K562 (cell line): Measurements from ENCODE around the gene AKAP14. TPM values are rescaled to one million over a fixed set of nuclear protein-coding genes. Genes with fewer than 3 reads are reported as not detected.

ENCODE experiments used
- ATAC-seq: fragments of 200-7000 bp; cut with Tn5 transposase; 3 replicates; pipeline ENCODE4 v1.9.1; 2020; ENCODE audit warnings: moderate library complexity
- BruUV-seq: library from RNA; stranded (reverse); fragments of 400-500 nt; replicated peaks from 2 replicates; lab custom pipeline; 2021; lab: Mats Ljungman, UMichigan
- CTCF ChIA-PET: fragments of 300-600 bp; formaldehyde crosslinking; extraction: SDS; loops from one replicate; lab custom pipeline; 2021; ENCODE audit warnings: low intra/inter-chr PET ratio; lab: Yijun Ruan, JAX
- POLR2A ChIA-PET: fragments of 300-600, 350-650 bp; sonication (Branson Sonifier 250); formaldehyde crosslinking; extraction: SDS; loops from one replicate; lab custom pipeline; 2021; ENCODE audit warnings: antibody characterized with exemption, inconsistent platforms; lab: Yijun Ruan, JAX
- DNase-seq, 4 experiments: peaks; one replicate each; pipeline versions ENCODE4 v3.0.0 to v3.0.0-alpha.2; 2011 to 2018; ENCODE audit warnings: low spot score in 3 of 4, mixed read lengths in 3 of 4; ENCODE audit errors: extremely low read depth in 1 of 4
- FAIRE-seq: peaks from 2 replicates; lab custom pipeline; 2011; peaks lifted over from hg19 to GRCh38; lab: Jason Lieb, UNC
- H2AFZ ChIP-seq: 2 replicates; pipeline ENCODE4 v1.6.0; 2011; ENCODE audit warnings: low read depth, low read length, control low read depth, inconsistent platforms
- H3K27ac ChIP-seq: fragments of 200-600 bp; 3 replicates; pipeline ENCODE4 v1.8.0; 2011; ENCODE audit warnings: low read depth, mild to moderate bottlenecking, control low read depth, inconsistent platforms, low read length, moderate library complexity, mixed read lengths; ENCODE audit errors: extremely low read depth
- H3K27me3 ChIP-seq, 2 experiments: fragments of 300-600 bp in 1 of 2; 2 replicates in 1 of 2; 3 replicates in 1 of 2; pipeline versions ENCODE4 v1.6.0 to v1.8.0; 2011; ENCODE audit warnings: inconsistent platforms in 2 of 2, low read length in 2 of 2, mild to moderate bottlenecking in 1 of 2, mixed read lengths in 1 of 2, moderate library complexity in 1 of 2; ENCODE audit not compliant: control insufficient read depth in 2 of 2, insufficient read depth in 2 of 2
- H3K36me3 ChIP-seq: fragments of 300-600 bp; 3 replicates; pipeline ENCODE4 v1.8.0; 2011; ENCODE audit warnings: mild to moderate bottlenecking, low read length, inconsistent platforms; ENCODE audit not compliant: control insufficient read depth, insufficient read depth
- H3K4me1 ChIP-seq, 2 experiments: fragments of 200-600 bp in 1 of 2; replicated peaks in 1 of 2; 2 replicates in 1 of 2; 3 replicates in 1 of 2; pipeline versions ENCODE4 v1.5.1 to v1.8.0; 2011; ENCODE audit warnings: inconsistent platforms in 2 of 2, low read length in 2 of 2, mild to moderate bottlenecking in 1 of 2, mixed read lengths in 1 of 2, moderate library complexity in 1 of 2; ENCODE audit not compliant: control insufficient read depth in 2 of 2, insufficient read depth in 2 of 2
- H3K4me2 ChIP-seq: 2 replicates; pipeline ENCODE4 v1.6.1; 2011; ENCODE audit warnings: low read length, control low read depth, inconsistent platforms, mixed read lengths; ENCODE audit not compliant: insufficient read depth
- H3K4me3 ChIP-seq: fragments of 200-600 bp; sonication (generic), shearing (Covaris generic); 2 replicates; pipeline ENCODE4 v1.5.1; 2016; ENCODE audit warnings: control low read depth, inconsistent platforms
- H3K79me2 ChIP-seq: fragments of 200-600 bp; 3 replicates; pipeline ENCODE4 v1.8.0; 2011; ENCODE audit warnings: low read length, inconsistent platforms; ENCODE audit not compliant: control insufficient read depth, insufficient read depth
- H3K9ac ChIP-seq, 2 experiments: 2 replicates each; pipeline versions ENCODE4 v1.6.0 to v1.6.1; 2011; ENCODE audit warnings: low read depth in 2 of 2, low read length in 2 of 2, control low read depth in 1 of 2, inconsistent platforms in 1 of 2, mild to moderate bottlenecking in 1 of 2, mixed read lengths in 1 of 2; ENCODE audit not compliant: insufficient read depth in 1 of 2
- H3K9me1 ChIP-seq: one replicate; pipeline ENCODE4 v1.6.0; 2011; ENCODE audit warnings: inconsistent platforms, mild to moderate bottlenecking, low read length, moderate library complexity; ENCODE audit not compliant: control insufficient read depth, insufficient read depth
- H3K9me3 ChIP-seq: replicated peaks from 2 replicates; pipeline ENCODE4 v1.5.1; 2011; ENCODE audit warnings: low read depth, low read length, inconsistent platforms; ENCODE audit not compliant: control insufficient read depth, insufficient read depth
- H4K20me1 ChIP-seq: replicated peaks from 2 replicates; pipeline ENCODE4 v1.6.1; 2011; ENCODE audit warnings: low read length, inconsistent platforms, mixed read lengths; ENCODE audit not compliant: control insufficient read depth, insufficient read depth
- DACH1 ChIP-seq: fragments of 450-650 bp; IDR thresholded peaks from 2 replicates; pipeline ENCODE4 v1.6.1; 2018; ENCODE audit not compliant: partially characterized antibody
- DDX20 ChIP-seq: fragments of 450-650 bp; IDR thresholded peaks from 2 replicates; pipeline ENCODE4 v1.6.1; 2016; ENCODE audit warnings: missing genetic modification characterization, low read depth, mild to moderate bottlenecking, missing compliant biosample characterization, moderate library complexity
- FUS ChIP-seq: fragments of 200-400 bp; formaldehyde crosslinking; optimal IDR thresholded peaks from 2 replicates; pipeline ENCODE3; 2017; ENCODE audit warnings: low read depth, low read length
- GATA2 ChIP-seq: sonication (generic); formaldehyde crosslinking; IDR thresholded peaks from 2 replicates; pipeline ENCODE4 v1.4.0; 2020; ENCODE audit warnings: mild to moderate bottlenecking, missing genetic modification reagents
- GATAD2B ChIP-seq: fragments of 450-650 bp; IDR thresholded peaks from 2 replicates; pipeline ENCODE4 v1.6.1; 2017; ENCODE audit warnings: mild to moderate bottlenecking, borderline replicate concordance
- HMG20A ChIP-seq: fragments of 450-650 bp; formaldehyde crosslinking; conservative IDR thresholded peaks from 2 replicates; pipeline ENCODE4 v1.4.0; 2020; ENCODE audit warnings: mild to moderate bottlenecking, mixed read lengths
- NEUROD1 ChIP-seq: fragments of 150-350 bp; IDR thresholded peaks from 2 replicates; pipeline ENCODE4 v1.6.1; 2014; ENCODE audit warnings: borderline replicate concordance, low read length, low read depth; ENCODE audit not compliant: partially characterized antibody
- PHB2 ChIP-seq: fragments of 450-650 bp; IDR thresholded peaks from 2 replicates; pipeline ENCODE4 v1.6.1; 2017; ENCODE audit warnings: low read depth
- XRCC5 ChIP-seq: fragments of 200-400 bp; formaldehyde crosslinking; IDR thresholded peaks from 2 replicates; pipeline ENCODE4 v1.6.1; 2017; ENCODE audit warnings: low read depth, mild to moderate bottlenecking, low read length
- YBX1 ChIP-seq: fragments of 450-650 bp; IDR thresholded peaks from 2 replicates; pipeline ENCODE4 v1.7.1; 2016; ENCODE audit warnings: mild to moderate bottlenecking
- ZBTB2 ChIP-seq: fragments of 450-650 bp; IDR thresholded peaks from 2 replicates; pipeline ENCODE4 v1.6.1; 2016; ENCODE audit warnings: antibody characterized with exemption
- WGBS: fragments of 100-300 bp; shearing (Covaris generic); methylation state at CpG from one replicate; pipeline ENCODE4 v1.1.6; 2016; ENCODE audit warnings: low coverage, mixed read lengths; ENCODE audit not compliant: insufficient coverage; ENCODE audit errors: missing lambda C conversion rate; 5-methylcytosine and 5-hydroxymethylcytosine counted together
- in situ Hi-C: fragments of 300-500 bp; cut with MboI; formaldehyde crosslinking; loops from 4 replicates; pipeline ENCODE4 v1.15.0; 2018; ENCODE audit warnings: inconsistent platforms, mixed read lengths
- intact Hi-C: fragments of 100-400 bp; cut with micrococcal nuclease; formaldehyde crosslinking; loops from 2 replicates; pipeline ENCODE4 v1.14.2; 2022
- polyA plus RNA-seq, 8 experiments: library from polyadenylated mRNA; depleted of rRNA in 4 of 8; stranded (reverse) in 5 of 8; unstranded in 3 of 8; fragments of >200 nt; fragmentation: Nextera tagmentation in 2 of 8; fragmentation: Illumina TruSeq in 1 of 8; extraction: Ambion mirVana in 2 of 8; extraction: Trizol in 1 of 8; gene quantifications; 2 replicates each; pipeline versions ENCODE4 v1.2.1 to v1.2.3, GENCODE V29; 2011 to 2014; ENCODE audit warnings: inconsistent platforms in 1 of 8, missing spikeins in 1 of 8
- total RNA-seq, 7 experiments: library from RNA; depleted of rRNA in 6 of 7; stranded (reverse); fragments of >200 nt in 6 of 7; fragmentation: Illumina TruSeq in 2 of 7; extraction: Trizol in 2 of 7; gene quantifications; 2 replicates each; pipeline versions ENCODE4 v1.2.1 to v1.2.3, GENCODE V29; 2011 to 2021; ENCODE audit warnings: low replicate concordance in 1 of 7

AKAP14 gene
- total and polyA plus RNA-seq, 9 of the 15 experiments (the other 6 are each of a cell fraction or from before 2014, with no cell fraction given): not detected

GRCh38 chrX:119900976-119901375, 5.3 kb downstream of the AKAP14 start:
- Histone ChIP-seq H3K36me3 (no peaks in the 10 kb centered on the region), H3K4me2 (no peak overlapping the region), H3K9me3 (no peaks in the 10 kb centered on the region), H3K27me3 (no peaks in the 10 kb centered on the region), H3K4me1 (no peaks in the 10 kb centered on the region), H2AFZ (no peak overlapping the region), H3K4me3 (no peak overlapping the region), H4K20me1 (no peaks in the 10 kb centered on the region), H3K9ac (no peak overlapping the region), H3K27ac (no peak overlapping the region), H3K9me1 (no peaks in the 10 kb centered on the region), H3K79me2 (no peaks in the 10 kb centered on the region)
- no TSS peak for BruUV-seq
- WGBS: 6% methylated on average over 1 of the region's 1 CpG
- no peak for ATAC-seq
- ChIA-PET CTCF (no interaction called here), POLR2A (interaction anchor here (0.5 kb wide), 1 partner anchor 291 kb away, joined by 4 read pairs; no protein-coding TSS in a partner anchor)
- TF ChIP-seq YBX1: no peak
- no peak for DNase-seq
- intact Hi-C loops: no loop called here
- FAIRE-seq: no peak
- in situ Hi-C loops: no loop called here

DNA sequence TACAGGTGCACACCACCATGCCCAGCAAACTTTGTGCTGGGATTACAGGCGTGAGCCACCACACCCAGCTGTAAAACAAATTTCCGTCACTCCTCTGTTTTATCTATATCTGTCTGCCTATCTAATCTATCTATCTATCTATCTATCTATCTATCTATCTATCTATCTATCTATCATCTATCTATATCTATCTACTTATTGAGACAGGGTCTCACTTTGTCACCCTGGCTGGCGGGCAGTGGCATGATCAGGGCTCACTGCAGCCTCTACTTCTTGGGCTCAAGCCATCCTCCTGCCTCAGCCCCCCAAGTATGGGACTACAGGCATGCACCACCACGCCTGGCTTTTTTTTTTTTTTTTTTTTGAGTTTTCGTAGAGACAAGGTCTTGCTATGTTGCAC, 20.6 kb downstream of the AKAP14 start:
- ATAC-seq (no peak), FAIRE-seq (no peak), DNase-seq (no peak)
- Histone ChIP-seq H3K4me2 (no peak overlapping the region), H2AFZ (no peak overlapping the region), H3K4me1 (no peaks in the 10 kb centered on the region), H3K79me2 (no peaks in the 10 kb centered on the region), H3K9ac (no peak overlapping the region), H3K4me3 (no peak overlapping the region), H4K20me1 (no peaks in the 10 kb centered on the region), H3K27ac (no peak overlapping the region), H3K27me3 (no peaks in the 10 kb centered on the region), H3K9me3 (no peaks in the 10 kb centered on the region), H3K36me3 (no peaks in the 10 kb centered on the region), H3K9me1 (no peaks in the 10 kb centered on the region)
- POLR2A ChIA-PET: no interaction called here
- CTCF ChIA-PET: no interaction called here
- intact Hi-C loops: no loop called here
- BruUV-seq: no TSS peak
- in situ Hi-C loops: no loop called here
- whole genome bisulfite sequencing: 0% methylated on average over 2 of the region's 5 CpGs
- TF ChIP-seq HMG20A (CRISPR knock-in tag) (no peak), ZBTB2 (peak; percentile 38; the same call in 1 of the 2 replicates), DDX20 (tag) (no peak), NEUROD1 (no peak), XRCC5 (no peak), GATA2 (CRISPR knock-in tag) (peak; percentile 58; the same call in 1 of the 2 replicates), PHB2 (no peak), DACH1 (peak; percentile 92), GATAD2B (0 out of 2 replicates have a peak, but pooled peaks have one; percentile 22), FUS (no peak)
